Cardiac fibroblast (primary cell): ENCODE data around the gene TNIK.
"Not testable (repeated sequence)": the region's sequence is repeated elsewhere in the genome, so short reads cannot be mapped to it uniquely, and the experiment has no call there.

ENCODE experiments used
- DNase-seq, 2 donors: peaks; one replicate each; pipeline versions ENCODE4 v3.0.0 to v3.0.0-alpha.2; 2010; ENCODE audit warnings: low read depth in 2 of 2
- H3K4me3 ChIP-seq, 2 donors: replicated peaks in 1 of 2; 1 replicate in 1 of 2; 2 replicates in 1 of 2; pipeline ENCODE4 v1.5.1; 2011; ENCODE audit warnings: low read depth in 2 of 2, low read length in 2 of 2, mild to moderate bottlenecking in 2 of 2, moderate library complexity in 1 of 2
- CTCF ChIP-seq: IDR thresholded peaks from one replicate; pipeline ENCODE4 v1.5.1; 2011; ENCODE audit warnings: low read depth, mild to moderate bottlenecking, low read length, inconsistent platforms

Gene TNIK

DNA sequence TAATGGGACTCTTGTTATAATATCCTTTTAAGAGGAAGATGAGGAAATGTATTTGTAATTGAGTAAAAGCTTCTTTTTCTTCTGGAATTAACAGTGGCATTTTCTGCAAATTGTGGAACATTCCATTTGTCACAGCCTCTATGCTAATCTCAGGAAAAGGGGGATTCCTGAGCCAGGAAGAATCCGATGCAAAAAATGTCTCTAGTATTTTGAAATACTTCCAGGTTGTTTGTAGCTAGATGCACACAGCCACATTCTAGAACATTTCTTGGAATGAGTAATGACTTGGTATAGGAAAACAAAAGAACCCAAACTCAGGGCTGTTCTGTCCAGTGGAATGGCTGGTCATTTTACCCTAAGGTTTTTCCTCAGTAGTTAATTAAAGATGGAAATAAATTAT, 335.2 kb downstream of the TNIK start:
- no peak for TF ChIP-seq CTCF
- peak; percentile 72 to 82 for DNase-seq
- H3K4me3 ChIP-seq, result no peak overlapping the region

- no peak overlapping the region for H3K4me3 ChIP-seq
- peak in 1 of 2 donors; percentile 31 for DNase-seq
- TF ChIP-seq CTCF, result no peak
These were observed 336.3 kb downstream of the TNIK start for GRCh38 chr3:171123915-171124314.

DNA sequence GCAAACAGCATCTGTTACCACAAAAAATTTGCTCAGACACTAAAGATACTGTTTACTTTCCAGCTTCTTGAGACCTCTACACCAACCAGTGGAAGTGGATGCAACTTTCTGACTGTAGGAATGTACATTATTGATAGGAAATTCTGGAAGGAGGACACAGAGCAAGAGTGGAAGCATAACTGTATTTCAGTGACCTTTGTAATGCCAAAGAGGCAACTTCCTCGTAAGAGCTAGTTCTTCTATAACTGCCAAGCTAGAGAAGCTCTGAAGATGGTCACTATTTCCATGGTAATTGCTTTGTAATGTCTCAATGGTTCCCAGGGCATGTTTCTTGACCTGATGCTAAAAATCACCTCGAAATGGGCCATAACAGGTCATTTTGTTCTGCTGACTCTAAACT, 337.3 kb downstream of the TNIK start:
- H3K4me3 ChIP-seq, result no peak overlapping the region
- no peak for TF ChIP-seq CTCF
- DNase-seq, result no peak

- no peak overlapping the region for H3K4me3 ChIP-seq
- TF ChIP-seq CTCF, result no peak
- peak in 1 of 2 donors; percentile 10 for DNase-seq
These were observed 338.0 kb downstream of the TNIK start for GRCh38 chr3:171122240-171122639.

GRCh38 chr3:171121801-171122200, 338.4 kb downstream of the TNIK start:
- no peak for TF ChIP-seq CTCF

GRCh38 chr3:171119402-171119801, 340.8 kb downstream of the TNIK start:
- not testable (repeated sequence) for H3K4me3 ChIP-seq, DNase-seq

More at GRCh38 chr3:171121801-171122200, 338.4 kb downstream of the TNIK start:
- no peak for DNase-seq
- no peak overlapping the region for H3K4me3 ChIP-seq

DNA sequence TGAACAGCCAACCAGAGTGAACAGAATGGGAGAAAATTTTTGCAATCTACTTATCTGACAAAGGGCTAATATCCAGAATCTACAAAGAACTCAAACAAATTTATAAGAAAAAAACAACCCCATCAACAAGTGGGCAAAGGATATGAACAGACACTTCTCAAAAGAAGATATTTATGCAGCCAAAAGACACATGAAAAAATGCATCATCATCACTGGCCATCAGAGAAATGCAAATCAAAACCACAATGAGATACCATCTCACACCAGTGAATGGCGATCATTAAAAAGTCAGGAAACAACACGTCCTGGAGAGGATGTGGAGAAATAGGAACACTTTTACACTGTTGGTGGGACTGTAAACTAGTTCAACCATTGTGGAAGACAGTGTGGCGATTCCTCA, 341.2 kb downstream of the TNIK start:
- H3K4me3 ChIP-seq, DNase-seq: not testable (repeated sequence)

- TF ChIP-seq CTCF, result no peak
- H3K4me3 ChIP-seq, result no peak overlapping the region
- DNase-seq, result no peak
These were observed 343.3 kb downstream of the TNIK start for GRCh38 chr3:171116824-171117395.
